ENCODE results near the gene OR10A6.

- TF ChIP-seq, protein P1, sequence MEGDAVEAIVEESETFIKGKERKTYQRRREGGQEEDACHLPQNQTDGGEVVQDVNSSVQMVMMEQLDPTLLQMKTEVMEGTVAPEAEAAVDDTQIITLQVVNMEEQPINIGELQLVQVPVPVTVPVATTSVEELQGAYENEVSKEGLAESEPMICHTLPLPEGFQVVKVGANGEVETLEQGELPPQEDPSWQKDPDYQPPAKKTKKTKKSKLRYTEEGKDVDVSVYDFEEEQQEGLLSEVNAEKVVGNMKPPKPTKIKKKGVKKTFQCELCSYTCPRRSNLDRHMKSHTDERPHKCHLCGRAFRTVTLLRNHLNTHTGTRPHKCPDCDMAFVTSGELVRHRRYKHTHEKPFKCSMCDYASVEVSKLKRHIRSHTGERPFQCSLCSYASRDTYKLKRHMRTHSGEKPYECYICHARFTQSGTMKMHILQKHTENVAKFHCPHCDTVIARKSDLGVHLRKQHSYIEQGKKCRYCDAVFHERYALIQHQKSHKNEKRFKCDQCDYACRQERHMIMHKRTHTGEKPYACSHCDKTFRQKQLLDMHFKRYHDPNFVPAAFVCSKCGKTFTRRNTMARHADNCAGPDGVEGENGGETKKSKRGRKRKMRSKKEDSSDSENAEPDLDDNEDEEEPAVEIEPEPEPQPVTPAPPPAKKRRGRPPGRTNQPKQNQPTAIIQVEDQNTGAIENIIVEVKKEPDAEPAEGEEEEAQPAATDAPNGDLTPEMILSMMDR (IDR thresholded peaks at IDR 0.05; ENCODE audit: poor library complexity): no peak
- TF ChIP-seq EZH2phosphoT487 (IDR thresholded peaks at IDR 0.05; ENCODE audit: low read depth, severe bottlenecking, unreplicated experiment): no peak
Observed at GRCh38 chr11:7894251-7894650, 36.8 kb downstream of the OR10A6 start.

Data from hepatocyte (in vitro differentiated cells).